ENCODE measurements around the gene IGFL4. TPM values are rescaled to one million over a fixed set of nuclear protein-coding genes. Genes with fewer than 3 reads are reported as not detected.

IGFL4 gene
- total and polyA plus RNA-seq, 2 of the 13 experiments (the other 11 are each of a cell fraction or from before 2014, with no cell fraction given): 1.2 to 1.4 TPM

DNA sequence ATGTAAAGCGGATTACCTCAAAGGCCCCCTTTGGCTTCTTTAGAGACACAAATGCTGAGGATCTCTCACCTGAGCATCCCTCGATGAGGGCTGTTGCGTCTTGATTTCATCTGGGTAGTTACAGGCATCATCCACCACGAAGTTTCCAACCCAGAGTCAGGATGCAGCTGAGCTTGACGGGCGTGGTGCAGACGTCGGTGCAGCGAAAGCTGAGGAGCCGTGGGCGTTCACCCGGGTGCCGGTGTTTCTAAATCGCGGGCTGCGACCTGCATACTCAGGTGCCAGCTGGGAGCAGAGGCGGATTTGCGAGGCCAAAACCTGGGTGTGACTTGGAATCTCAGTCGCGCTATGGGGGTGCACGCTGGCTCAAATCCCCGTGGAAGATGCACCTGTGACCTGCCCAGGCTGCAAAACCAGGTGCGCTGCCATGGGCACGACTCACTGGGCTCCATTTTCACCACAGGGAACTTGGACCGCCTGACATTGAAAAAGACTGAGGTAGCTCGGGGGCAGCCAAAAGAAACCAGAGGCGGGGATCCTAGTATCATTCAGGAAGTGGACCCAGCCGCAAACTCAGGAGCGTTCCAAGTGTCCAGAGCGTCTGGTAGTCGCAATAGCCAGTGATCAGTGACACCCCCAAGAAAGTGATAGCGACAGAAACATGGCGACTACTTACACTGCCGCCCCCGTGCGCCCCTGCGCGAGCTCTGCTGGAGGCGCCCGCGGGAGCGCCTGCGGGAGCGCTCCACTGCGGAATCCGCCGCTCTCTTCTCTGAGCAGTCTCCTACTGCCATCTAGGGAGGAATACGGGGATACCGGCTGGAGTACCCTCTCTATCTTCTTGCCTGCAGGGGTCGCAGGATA lies 36.4 kb upstream of the IGFL4 start (continued):
- TF ChIP-seq, protein P1, sequence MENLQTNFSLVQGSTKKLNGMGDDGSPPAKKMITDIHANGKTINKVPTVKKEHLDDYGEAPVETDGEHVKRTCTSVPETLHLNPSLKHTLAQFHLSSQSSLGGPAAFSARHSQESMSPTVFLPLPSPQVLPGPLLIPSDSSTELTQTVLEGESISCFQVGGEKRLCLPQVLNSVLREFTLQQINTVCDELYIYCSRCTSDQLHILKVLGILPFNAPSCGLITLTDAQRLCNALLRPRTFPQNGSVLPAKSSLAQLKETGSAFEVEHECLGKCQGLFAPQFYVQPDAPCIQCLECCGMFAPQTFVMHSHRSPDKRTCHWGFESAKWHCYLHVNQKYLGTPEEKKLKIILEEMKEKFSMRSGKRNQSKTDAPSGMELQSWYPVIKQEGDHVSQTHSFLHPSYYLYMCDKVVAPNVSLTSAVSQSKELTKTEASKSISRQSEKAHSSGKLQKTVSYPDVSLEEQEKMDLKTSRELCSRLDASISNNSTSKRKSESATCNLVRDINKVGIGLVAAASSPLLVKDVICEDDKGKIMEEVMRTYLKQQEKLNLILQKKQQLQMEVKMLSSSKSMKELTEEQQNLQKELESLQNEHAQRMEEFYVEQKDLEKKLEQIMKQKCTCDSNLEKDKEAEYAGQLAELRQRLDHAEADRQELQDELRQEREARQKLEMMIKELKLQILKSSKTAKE (CRISPR knock-in tag; IDR thresholded peaks at IDR 0.05; ENCODE audit: borderline replicate concordance): no peak
- TF ChIP-seq ZNF451 (CRISPR knock-in tag; IDR thresholded peaks at IDR 0.05) (no peak), E2F1 (CRISPR knock-in tag; IDR thresholded peaks at IDR 0.05) (no peak), ZNF878 (CRISPR knock-in tag; IDR thresholded peaks at IDR 0.05) (peak; percentile 79; the same call in 1 of the 2 replicates), EED (CRISPR knock-in tag; IDR thresholded peaks at IDR 0.05) (no peak), ARID2 (CRISPR knock-in tag; IDR thresholded peaks at IDR 0.05; ENCODE audit: borderline replicate concordance) (no peak), ZMYM4 (CRISPR knock-in tag; IDR thresholded peaks at IDR 0.05) (peak; percentile 62; the same call in 1 of the 2 replicates), E2F2 (CRISPR knock-in tag; IDR thresholded peaks at IDR 0.05; ENCODE audit: borderline replicate concordance) (no peak; the same call in 1 of the 2 replicates), ZFX (CRISPR knock-in tag; IDR thresholded peaks at IDR 0.05; ENCODE audit: low read depth) (no peak), NCOA2 (CRISPR knock-in tag; IDR thresholded peaks at IDR 0.05) (no peak), GTF3A (CRISPR knock-in tag; conservative IDR thresholded peaks at IDR 0.05) (no peak), ZNF589 (CRISPR knock-in tag; conservative IDR thresholded peaks at IDR 0.05) (no peak), MYPOP (CRISPR knock-in tag; IDR thresholded peaks at IDR 0.05) (peak; percentile 99), ZNF3 (CRISPR knock-in tag; IDR thresholded peaks at IDR 0.05) (no peak), ATRX (CRISPR knock-in tag; IDR thresholded peaks at IDR 0.05; ENCODE audit: borderline replicate concordance) (no peak), ZNF768 (CRISPR knock-in tag; IDR thresholded peaks at IDR 0.05) (0 out of 2 replicates have a peak, but pooled peaks have one; percentile 3), BRD4 (CRISPR knock-in tag; IDR thresholded peaks at IDR 0.05) (no peak), RCOR2 (CRISPR knock-in tag; IDR thresholded peaks at IDR 0.05) (no peak), HDAC1 (CRISPR knock-in tag; IDR thresholded peaks at IDR 0.05) (no peak), FOSL2 (CRISPR knock-in tag; IDR thresholded peaks at IDR 0.05) (0 out of 2 replicates have a peak, but pooled peaks have one; percentile 11)
- TF ChIP-seq, protein P2, sequence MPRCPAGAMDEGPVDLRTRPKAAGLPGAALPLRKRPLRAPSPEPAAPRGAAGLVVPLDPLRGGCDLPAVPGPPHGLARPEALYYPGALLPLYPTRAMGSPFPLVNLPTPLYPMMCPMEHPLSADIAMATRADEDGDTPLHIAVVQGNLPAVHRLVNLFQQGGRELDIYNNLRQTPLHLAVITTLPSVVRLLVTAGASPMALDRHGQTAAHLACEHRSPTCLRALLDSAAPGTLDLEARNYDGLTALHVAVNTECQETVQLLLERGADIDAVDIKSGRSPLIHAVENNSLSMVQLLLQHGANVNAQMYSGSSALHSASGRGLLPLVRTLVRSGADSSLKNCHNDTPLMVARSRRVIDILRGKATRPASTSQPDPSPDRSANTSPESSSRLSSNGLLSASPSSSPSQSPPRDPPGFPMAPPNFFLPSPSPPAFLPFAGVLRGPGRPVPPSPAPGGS (CRISPR knock-in tag; IDR thresholded peaks at IDR 0.05): no peak
- TF ChIP-seq, protein P3, sequence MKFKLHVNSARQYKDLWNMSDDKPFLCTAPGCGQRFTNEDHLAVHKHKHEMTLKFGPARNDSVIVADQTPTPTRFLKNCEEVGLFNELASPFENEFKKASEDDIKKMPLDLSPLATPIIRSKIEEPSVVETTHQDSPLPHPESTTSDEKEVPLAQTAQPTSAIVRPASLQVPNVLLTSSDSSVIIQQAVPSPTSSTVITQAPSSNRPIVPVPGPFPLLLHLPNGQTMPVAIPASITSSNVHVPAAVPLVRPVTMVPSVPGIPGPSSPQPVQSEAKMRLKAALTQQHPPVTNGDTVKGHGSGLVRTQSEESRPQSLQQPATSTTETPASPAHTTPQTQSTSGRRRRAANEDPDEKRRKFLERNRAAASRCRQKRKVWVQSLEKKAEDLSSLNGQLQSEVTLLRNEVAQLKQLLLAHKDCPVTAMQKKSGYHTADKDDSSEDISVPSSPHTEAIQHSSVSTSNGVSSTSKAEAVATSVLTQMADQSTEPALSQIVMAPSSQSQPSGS (CRISPR knock-in tag; IDR thresholded peaks at IDR 0.05): no peak
